IPS-20b (cell line): Measurements from ENCODE around the gene SCO2.

ENCODE experiments used
- H3K27ac ChIP-seq: one replicate; pipeline ENCODE4 v1.5.1; 2013; ENCODE audit warnings: low read length
- H3K27me3 ChIP-seq: 2 replicates; pipeline ENCODE4 v1.6.1; 2013; ENCODE audit warnings: mild to moderate bottlenecking, low read length, inconsistent platforms; ENCODE audit not compliant: insufficient read depth
- H3K36me3 ChIP-seq: 2 replicates; pipeline ENCODE4 v1.6.1; 2013; ENCODE audit warnings: low read depth, mild to moderate bottlenecking, inconsistent platforms, low read length, moderate library complexity; ENCODE audit not compliant: insufficient read depth
- H3K4me1 ChIP-seq: 2 replicates; pipeline ENCODE4 v1.6.1; 2013; ENCODE audit warnings: mild to moderate bottlenecking, control low read depth, inconsistent platforms, low read length, moderate library complexity; ENCODE audit not compliant: insufficient read depth
- H3K4me3 ChIP-seq: 2 replicates; pipeline ENCODE4 v1.5.1; 2013; ENCODE audit warnings: mild to moderate bottlenecking, low read length, inconsistent platforms
- H3K9ac ChIP-seq: 2 replicates; pipeline ENCODE4 v1.6.1; 2013; ENCODE audit warnings: low read depth, mild to moderate bottlenecking, inconsistent platforms, low read length, moderate library complexity
- H3K9me3 ChIP-seq: 2 replicates; pipeline ENCODE4 v1.6.1; 2013; ENCODE audit warnings: mild to moderate bottlenecking, low read depth, low read length, inconsistent platforms; ENCODE audit not compliant: insufficient read depth

Gene SCO2

DNA sequence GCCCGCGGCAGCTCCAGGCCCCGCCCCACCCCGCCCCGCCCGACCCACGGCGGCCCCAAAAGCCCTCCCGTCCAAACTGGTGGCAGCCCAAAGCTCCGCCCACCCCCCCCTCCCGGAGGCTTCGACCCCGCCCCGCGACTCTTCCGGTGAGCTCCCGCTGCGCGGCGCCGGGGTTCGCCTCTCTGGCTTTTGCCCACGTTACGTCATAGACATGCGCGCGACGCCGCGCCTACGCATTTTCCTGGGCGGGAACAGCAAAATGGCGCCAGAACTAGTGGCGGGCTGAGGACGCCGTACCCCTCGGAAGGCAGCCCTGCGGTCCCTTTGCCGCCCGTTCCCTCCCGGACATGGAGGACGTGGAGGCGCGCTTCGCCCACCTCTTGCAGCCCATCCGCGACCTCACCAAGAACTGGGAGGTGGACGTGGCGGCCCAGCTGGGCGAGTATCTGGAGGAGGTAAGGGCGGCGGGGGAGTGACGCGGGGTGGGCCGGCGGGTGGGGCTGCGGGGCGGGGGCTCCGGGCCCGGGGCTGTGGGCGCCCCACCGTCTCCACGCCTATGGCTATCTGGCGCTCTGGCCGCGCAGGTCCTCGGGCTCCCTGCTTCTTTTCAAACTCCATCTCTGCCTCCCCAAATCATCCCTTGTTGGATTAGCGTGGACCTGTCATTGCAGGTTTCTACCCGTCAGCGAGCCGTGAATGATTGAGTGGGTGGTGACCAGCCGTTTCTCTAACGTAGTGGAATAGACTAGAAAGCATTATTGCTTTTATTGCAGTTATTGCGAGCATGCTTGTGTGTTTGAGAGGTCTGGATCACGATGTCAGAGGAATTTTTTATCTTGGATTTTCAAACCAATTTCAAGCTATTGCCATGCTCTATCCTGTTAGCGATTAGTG lies 17.2 kb downstream of the SCO2 start, which contains the start of gene NCAPH2:
Gene NCAPH2, plus strand, starts transcription at position 234 of the 894 bp plus-strand sequence. Its CDS starts 114 bp downstream, at position 348.
- no peaks in the 10 kb centered on the region for H3K9me3 ChIP-seq
- H3K4me3 ChIP-seq = peak within 1 kb of the TSS; percentile 97
- no peaks in the 10 kb centered on the region; the same call in 1 of the 2 replicates for H3K4me1 ChIP-seq
- no peak within 1 kb of the TSS for H3K27ac ChIP-seq
- H3K27me3 ChIP-seq = no peaks in the 10 kb centered on the region
- peaks cover 14% of the 10 kb centered on the region for H3K36me3 ChIP-seq
- peak within 1 kb of the TSS; percentile 88 for H3K9ac ChIP-seq

DNA sequence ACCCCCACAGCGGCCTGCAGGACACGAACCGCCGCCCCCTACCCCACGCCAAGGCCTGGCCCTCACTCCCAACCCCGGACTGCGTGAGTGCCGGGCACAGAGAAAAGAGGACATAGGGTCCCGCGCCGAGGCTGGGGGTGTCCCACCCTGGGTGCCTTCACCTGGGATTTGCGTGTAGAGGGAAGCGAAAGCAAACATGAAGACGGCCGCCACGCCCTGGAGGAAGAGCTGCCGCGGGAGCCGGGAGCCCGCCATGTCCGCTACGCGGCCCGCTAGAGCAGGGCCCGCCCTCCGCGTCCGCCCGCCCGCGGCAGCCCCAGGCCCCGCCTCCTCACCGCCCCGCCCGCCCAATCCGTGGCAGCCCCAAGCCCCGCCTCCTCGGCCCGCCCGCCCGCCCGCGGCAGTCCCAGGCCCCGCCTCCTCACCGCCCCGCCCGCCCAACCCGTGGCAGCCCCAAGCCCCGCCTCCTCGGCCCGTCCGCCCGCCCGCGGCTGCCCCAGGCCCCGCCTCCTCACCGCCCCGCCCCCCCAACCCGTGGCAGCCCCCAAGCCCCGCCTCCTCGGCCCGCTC lies 17.9 kb downstream of the SCO2 start, which contains the start of gene LMF2:
Gene LMF2, minus strand, starts transcription at position 282 of the 570 bp plus-strand sequence. Its CDS starts 27 bp downstream, at position 255.
- H3K9me3 ChIP-seq = no peaks in the 10 kb centered on the region
- H3K36me3 ChIP-seq = peaks cover 12% of the 10 kb centered on the region
- H3K4me1 ChIP-seq = no peaks in the 10 kb centered on the region; the same call in 1 of the 2 replicates
- H3K27ac ChIP-seq = no peak within 1 kb of the TSS
- peak within 1 kb of the TSS; percentile 97 for H3K4me3 ChIP-seq
- H3K27me3 ChIP-seq = no peaks in the 10 kb centered on the region
- H3K9ac ChIP-seq = peak within 1 kb of the TSS; percentile 88

DNA sequence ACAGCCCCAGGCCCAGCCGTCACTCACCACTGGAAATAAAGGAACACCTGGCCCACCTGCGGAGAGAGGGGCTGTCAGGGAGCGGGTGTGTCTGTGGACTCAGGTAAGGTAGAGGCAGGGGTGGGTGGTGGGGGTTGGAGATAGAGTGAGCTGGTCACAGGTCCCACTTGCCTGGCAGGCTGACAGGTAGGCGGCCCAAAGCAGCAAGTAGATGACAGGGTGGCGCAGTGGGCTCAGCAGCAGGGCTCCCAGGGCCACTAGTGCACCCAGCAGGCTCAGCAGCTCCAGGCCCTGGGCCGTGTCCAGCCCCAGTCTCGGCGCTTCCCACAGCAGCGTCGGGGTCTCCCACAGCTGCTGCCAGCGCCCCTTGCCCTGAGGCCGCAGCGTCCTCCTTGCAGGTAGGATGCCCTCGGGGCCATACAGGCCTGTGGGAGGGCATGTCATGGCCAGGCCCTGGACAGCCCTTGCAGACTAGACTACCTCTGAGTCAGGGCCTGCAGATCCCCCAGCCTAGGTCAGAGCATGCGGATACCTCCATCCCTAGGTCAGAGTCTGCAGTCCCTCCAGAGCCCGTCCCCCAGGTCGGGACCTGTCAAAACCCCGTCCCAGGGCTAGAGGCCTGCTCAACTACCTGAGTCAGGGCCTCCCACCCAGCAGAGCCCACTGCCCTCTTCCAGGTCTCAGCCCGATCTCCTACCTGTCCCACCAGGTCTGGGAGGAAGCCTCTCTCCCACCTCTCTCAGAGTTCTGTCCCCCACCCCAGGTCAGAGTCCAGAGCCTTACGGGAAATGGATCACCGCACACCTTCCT lies 18.6 kb downstream of the SCO2 start:
- Histone ChIP-seq H3K36me3 (peaks cover 6% of the 10 kb centered on the region; the same call in 1 of the 2 replicates), H3K27ac (no peak overlapping the region), H3K9me3 (no peaks in the 10 kb centered on the region)

DNA sequence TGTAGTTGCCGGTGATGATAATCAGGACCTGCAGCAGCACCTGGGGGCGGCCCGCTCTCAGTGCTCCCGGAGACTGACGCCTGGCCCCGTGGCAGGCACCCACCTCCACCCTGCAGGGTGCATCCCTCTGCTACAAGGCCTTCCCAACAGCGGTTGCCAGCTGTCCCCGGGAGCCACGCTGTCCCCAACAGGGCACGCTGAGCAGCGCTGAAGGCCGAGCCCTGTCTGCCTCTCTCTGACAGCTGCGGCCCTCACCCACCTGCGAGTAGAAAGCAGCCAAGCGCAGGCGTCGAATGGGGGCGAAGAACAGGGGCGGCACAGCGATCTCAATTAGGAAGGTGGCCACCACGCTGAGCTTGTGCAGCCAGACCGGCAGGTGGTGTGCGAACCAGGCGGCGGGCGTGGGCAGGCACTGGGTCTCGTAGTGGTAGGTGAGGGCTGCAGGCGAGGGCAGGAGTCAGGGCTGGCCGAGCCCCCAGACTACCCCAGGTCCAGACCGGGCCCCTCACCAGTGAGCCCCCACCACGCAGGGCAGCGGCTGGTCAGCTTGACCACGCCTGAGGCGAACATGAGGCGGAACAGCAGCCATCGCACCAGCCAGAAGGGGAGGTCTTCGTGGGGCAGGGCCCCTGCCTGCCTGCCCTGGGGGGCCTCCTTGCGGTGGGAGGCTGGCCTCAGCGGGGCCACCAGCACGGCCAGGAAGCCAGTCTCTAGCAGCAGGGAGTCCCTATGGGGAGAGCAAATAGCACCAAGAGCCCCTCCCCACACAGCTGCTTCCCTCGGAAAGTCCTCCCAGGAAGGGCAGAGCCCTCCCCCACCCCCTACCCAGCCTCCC lies 19.4 kb downstream of the SCO2 start:
- H3K36me3 ChIP-seq = peaks cover 6% of the 10 kb centered on the region; the same call in 1 of the 2 replicates
- no peaks in the 10 kb centered on the region; the same call in 1 of the 2 replicates for H3K4me1 ChIP-seq
- H3K9me3 ChIP-seq = no peaks in the 10 kb centered on the region
- no peak overlapping the region for H3K9ac ChIP-seq
- H3K27me3 ChIP-seq = no peaks in the 10 kb centered on the region
- peak overlapping the region; percentile 95; the same call in 1 of the 2 replicates for H3K4me3 ChIP-seq
- no peak overlapping the region for H3K27ac ChIP-seq

More for the DNA sequence above, 18.6 kb downstream of the SCO2 start:
- peak overlapping the region; percentile 95 for H3K4me3 ChIP-seq
- H3K27me3 ChIP-seq = no peaks in the 10 kb centered on the region
- H3K4me1 ChIP-seq = no peaks in the 10 kb centered on the region; the same call in 1 of the 2 replicates
- peak overlapping the region; percentile 88 for H3K9ac ChIP-seq

DNA sequence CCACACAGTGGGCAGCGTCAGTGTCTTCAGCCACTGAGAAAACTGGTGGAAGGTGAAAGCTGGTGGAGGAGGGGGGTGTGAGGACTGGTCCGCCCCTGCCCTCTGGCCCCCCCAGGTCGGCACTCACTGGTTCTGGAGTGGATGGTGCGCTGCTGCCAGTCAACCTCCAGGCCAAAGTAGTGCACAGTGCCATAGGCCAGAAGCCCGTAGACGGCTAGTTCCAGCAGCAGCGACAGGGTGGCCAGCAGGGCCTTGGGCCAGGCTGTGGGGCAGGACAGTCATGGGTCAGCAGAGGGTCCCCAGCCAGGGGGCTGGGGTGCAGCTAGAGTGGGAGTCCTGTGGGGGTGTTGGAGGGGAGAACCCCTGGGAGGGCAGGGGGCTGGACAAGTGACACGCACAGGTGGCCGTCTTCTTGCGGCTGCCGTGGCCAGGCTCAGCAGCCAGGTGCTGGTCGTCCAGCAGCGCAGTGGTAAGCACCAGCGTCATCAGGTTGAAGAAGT lies 20.1 kb downstream of the SCO2 start:
- Histone ChIP-seq H3K27ac (no peak overlapping the region), H3K4me1 (no peaks in the 10 kb centered on the region; the same call in 1 of the 2 replicates), H3K9ac (no peak overlapping the region)

DNA sequence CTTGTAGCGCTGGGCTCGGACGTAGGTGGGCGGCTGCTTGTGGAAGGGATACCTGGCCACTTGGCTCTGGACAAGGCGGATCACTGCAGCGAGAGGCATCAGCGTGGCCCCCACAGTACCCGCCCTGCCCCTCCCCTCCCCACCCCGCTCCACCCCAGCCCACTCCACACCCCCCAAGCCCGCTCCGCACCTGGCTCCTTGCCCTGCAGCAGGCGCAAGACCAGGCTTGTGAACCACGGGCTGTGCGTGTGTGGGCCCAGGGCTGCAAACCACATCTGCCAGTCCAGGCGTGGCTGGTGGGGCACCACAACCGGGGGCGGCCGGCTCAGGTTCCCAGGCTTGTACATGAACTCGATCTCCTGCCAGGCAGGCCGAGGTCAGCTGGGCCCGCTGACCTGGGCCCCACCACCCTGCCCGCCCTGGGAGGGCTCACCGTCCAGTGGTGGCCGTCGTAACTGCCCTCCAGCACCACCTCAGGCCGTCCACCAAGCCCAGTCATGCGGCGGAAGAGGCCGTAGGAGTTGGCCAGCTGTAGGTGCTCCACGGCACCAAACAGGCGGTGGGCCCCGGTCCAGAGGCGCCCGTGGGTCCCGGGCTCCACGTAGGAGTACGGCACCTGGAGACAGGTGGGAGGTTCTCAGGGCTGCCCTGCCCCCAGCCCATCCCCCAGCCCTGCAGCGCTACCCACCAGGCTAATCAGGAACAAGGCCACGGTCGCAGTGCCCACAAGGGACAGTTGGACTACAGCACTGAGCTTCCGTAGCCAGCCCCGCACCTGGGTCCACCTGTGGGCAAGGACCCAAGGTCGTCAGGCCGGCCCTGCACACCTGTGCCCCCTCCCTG lies 20.8 kb downstream of the SCO2 start:
- Histone ChIP-seq H3K9ac (no peak overlapping the region), H3K4me1 (no peaks in the 10 kb centered on the region; the same call in 1 of the 2 replicates), H3K27ac (no peak overlapping the region), H3K36me3 (peaks cover 6% of the 10 kb centered on the region; the same call in 1 of the 2 replicates), H3K27me3 (no peaks in the 10 kb centered on the region), H3K4me3 (no peak overlapping the region), H3K9me3 (no peaks in the 10 kb centered on the region)

More for the DNA sequence above, 20.1 kb downstream of the SCO2 start:
- peaks cover 6% of the 10 kb centered on the region; the same call in 1 of the 2 replicates for H3K36me3 ChIP-seq
- no peaks in the 10 kb centered on the region for H3K9me3 ChIP-seq
- no peak overlapping the region for H3K4me3 ChIP-seq
- H3K27me3 ChIP-seq = no peaks in the 10 kb centered on the region

DNA sequence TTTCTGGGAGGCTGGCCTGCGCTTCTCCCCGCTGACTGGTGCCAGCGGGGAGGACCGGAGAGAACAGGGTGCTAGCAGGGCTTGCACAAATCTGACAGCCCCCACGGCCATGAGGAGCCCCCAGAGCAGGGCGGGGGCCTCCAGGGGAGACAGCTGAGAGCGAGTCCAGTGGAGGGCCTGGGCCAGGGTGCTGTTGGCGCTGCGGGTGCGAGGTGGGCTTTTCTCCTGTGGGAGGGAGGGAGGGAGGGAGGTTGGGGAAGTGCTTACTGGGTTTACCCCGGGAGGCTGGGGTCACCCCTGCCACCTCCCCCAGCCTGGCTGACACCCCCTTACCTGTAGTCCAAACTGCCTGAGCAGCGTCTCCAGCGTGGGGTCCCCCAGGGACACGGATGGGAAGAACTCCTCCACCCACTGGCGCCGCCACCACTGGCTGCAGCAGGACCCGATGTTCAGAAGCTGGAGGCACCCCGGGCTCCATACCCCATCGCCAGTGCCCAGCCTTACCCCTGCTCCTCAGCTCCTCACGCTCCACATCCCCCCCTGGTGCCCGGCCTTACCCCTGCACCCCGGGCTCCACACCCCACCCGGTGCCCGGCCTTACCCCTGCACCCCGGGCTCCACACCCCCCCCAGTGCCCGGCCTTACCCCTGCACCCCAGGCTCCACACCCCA lies 21.8 kb downstream of the SCO2 start:
- no peak overlapping the region for H3K9ac ChIP-seq
- H3K4me1 ChIP-seq = no peaks in the 10 kb centered on the region; the same call in 1 of the 2 replicates
- H3K27ac ChIP-seq = no peak overlapping the region
- no peaks in the 10 kb centered on the region for H3K9me3 ChIP-seq
- H3K4me3 ChIP-seq = no peak overlapping the region
- no peaks in the 10 kb centered on the region for H3K27me3 ChIP-seq
- peaks cover 6% of the 10 kb centered on the region; the same call in 1 of the 2 replicates for H3K36me3 ChIP-seq

DNA sequence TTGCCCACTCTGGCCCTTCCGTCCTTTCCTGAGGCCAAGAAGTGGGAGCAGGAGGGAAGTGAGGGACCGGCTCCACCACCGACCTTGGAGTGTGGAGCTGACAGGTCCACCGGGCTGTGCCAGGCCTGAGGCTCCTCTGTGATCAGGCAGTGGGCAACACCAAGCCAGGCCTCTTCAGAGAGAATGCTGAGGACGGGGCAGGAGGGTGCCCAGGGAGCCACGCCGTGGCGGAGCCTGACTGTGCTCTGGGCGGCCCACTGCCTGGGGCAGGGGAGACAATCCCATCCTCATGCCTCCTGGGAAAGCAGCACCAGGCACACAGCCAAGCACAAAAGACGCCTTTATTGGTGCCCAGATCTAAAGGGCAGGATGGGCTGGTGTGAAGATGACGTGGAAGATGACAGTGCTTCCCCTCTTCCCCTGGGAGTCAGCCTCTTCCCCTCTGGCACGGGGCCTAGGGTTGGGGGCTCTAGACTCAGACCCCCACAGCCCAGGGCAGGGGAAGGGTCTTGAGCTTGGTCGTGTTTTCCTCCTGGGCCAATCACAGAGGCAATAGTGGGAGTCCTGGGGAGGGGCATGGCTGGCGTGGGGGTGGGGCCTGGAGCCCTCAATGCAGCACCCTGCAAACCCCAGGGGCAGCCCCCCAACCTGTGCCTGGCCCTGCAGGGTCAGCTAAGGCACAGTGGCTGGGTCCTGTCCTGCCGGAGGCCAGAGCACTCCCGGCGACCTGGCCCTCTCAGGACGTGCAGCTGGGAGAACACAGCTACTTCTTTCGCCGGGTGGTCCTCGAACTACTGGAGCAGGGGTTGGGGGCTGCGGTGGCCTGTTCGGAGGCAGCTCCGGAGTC lies 22.5 kb downstream of the SCO2 start:
- H3K9ac ChIP-seq = no peak overlapping the region

DNA sequence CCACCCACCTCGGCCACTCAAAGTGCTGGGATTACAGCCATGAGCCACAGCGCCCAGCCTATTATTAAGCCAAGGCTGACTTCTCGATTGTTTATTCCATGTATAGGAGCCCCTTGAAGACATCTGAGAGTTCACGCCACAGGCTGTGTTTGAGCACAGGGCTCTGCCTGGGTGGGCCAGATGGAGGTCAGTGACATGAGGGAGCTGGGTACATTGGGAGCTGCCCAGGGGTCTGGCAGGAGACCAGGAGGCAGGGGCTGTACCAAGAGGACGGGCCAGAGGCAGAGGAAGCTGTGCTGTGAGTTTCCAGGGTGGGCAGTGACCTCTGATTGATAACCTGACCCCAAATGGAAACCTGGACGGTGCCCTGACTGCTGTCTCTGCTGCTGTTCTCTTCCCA lies 23.3 kb downstream of the SCO2 start:
- H3K4me3 ChIP-seq = no peak overlapping the region
- H3K36me3 ChIP-seq = peaks cover 6% of the 10 kb centered on the region; the same call in 1 of the 2 replicates
- H3K27me3 ChIP-seq = no peaks in the 10 kb centered on the region
- no peaks in the 10 kb centered on the region; the same call in 1 of the 2 replicates for H3K4me1 ChIP-seq
- H3K9ac ChIP-seq = no peak overlapping the region
- H3K9me3 ChIP-seq = no peaks in the 10 kb centered on the region
- no peak overlapping the region for H3K27ac ChIP-seq

More for the DNA sequence above, 22.5 kb downstream of the SCO2 start:
- Histone ChIP-seq H3K27me3 (no peaks in the 10 kb centered on the region), H3K9me3 (no peaks in the 10 kb centered on the region), H3K36me3 (peaks cover 6% of the 10 kb centered on the region; the same call in 1 of the 2 replicates), H3K27ac (no peak overlapping the region), H3K4me1 (no peaks in the 10 kb centered on the region; the same call in 1 of the 2 replicates), H3K4me3 (no peak overlapping the region)
